HG03066 (cell line): ENCODE data around the gene HRH2.
"Not testable (repeated sequence)": the region's sequence is repeated elsewhere in the genome, so short reads cannot be mapped to it uniquely, and the experiment has no call there.

Experiments
- ATAC-seq: cut with Tn5 transposase; IDR thresholded peaks from one replicate; pipeline ENCODE4 v1.9.1; 2021; ENCODE audit warnings: low read depth; ENCODE audit not compliant: unreplicated experiment

HRH2 gene

DNA sequence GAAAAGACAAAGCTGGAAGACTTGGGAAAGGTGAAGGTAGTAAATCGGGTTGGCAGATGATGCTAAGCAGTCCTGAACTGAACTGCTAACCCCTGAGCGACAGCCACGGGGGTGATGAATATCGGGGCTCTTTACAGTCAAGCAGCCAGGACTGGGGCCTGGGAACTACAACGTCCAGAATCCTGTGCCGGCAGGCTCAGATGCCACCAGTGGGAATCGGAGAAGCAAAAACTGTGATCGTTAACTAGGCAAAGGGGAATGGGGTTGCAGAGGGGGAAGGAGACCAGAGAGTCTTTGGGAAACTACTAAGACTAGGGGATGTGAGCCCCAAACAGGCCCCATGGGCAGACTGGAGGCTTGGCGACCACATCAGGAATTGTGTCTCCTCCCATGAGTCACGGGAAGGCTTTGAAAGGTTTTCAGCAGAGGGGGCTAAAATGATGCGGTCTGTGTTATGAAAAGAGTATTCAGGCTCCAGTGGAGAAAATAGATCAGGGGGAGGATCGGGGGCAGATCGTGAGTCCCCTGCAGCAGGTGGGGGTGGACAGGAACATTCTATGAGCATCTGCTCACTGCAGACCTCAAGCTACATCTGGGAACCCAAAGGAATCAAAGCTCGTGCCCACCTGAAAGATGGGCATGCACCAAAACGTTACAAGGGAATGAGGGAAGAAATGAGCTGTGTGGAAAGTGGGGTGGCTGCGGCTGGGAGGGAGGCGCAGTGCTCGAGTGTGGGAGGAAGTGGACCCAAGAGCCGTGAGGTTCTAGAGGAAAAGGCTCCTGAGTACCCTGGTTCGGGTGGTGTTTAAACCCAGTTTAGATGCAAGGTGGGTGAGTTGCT lies 53.8 kb downstream of the HRH2 start:
- no peak for ATAC-seq

DNA sequence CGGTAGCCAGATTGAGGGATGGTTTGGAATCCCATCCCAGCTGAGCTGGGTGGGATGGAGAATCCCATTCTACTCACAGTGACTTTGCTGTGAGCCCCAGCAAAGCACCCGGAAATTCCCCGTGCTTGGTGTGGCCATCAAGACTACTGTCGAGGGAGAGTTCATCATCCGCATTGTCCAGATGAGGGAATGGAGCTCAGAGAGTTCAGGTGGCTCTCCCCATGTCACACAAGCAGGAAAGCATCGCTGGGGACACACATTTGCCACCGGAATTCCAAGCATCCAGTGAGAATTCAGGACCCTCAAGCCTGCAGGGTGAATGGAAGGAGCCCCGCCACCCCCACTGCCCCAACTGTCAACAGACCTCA lies 54.4 kb downstream of the HRH2 start:
- no peak for ATAC-seq

DNA sequence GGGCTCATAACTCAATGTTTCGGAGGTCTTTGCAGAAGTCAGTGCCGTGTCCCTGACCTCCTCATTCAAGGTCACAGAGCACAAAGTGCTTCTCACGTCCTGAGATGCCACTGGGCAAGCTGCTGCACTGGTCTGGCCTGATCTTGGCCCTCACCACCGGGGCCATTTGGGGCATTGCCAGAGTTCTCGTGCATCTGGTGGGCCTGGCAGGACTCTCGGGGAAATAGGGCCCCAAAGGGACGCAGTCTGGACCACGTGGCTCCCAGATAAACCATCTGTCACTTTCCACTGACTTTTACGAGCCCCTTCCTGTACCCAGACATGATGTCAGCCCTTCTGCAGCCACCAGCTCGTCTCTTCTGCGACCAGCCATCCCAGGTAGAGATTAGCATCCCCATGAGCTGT lies 54.8 kb downstream of the HRH2 start:
- ATAC-seq = no peak

DNA sequence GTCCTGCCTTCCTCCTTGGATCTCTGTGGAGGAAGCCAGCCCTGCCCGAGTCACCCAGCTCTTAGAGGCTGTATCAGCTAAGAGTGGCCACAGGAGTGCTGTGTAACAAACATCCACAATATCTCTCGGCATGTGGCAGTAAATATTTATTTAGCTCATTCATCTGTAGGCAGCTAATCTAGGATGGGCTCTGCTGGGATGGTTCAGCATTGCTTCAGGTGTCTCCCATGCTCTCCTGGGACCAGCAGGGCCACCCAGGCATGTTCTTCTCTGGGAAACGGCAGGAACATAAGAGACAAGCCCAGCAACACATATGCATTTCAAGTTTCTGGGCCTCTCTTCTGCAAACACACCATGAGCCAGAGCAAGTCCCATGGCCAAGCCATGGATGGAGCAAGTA lies 56.1 kb downstream of the HRH2 start:
- no peak for ATAC-seq

DNA sequence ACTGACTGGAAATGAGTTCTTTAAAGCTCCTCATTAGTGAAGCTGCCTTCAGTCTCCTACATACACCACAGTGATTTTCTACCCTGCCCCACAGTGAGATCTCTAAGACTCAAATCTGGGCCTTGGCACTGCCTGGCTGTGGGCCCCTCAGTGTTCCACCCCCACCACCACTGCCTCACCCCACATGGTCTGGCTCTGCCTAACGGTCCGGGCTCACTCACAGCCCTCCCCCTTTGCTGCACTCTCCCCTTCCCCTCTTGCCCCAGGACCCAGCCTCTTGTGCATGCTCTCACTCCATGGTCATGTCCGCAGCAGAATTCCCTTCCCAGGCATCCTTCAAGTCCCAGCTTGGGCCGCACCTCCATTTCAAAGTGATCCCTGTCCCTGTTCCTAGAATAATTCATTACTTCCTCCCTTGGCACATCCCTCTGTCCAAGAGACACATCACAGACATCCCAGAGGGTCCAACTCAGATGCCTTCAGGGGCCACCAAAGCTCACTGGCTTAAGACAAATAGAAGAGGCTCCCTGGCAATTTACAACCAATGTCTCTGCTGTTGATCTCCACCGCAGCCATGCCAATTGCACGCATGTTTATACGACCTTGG lies 56.7 kb downstream of the HRH2 start:
- no peak for ATAC-seq

DNA sequence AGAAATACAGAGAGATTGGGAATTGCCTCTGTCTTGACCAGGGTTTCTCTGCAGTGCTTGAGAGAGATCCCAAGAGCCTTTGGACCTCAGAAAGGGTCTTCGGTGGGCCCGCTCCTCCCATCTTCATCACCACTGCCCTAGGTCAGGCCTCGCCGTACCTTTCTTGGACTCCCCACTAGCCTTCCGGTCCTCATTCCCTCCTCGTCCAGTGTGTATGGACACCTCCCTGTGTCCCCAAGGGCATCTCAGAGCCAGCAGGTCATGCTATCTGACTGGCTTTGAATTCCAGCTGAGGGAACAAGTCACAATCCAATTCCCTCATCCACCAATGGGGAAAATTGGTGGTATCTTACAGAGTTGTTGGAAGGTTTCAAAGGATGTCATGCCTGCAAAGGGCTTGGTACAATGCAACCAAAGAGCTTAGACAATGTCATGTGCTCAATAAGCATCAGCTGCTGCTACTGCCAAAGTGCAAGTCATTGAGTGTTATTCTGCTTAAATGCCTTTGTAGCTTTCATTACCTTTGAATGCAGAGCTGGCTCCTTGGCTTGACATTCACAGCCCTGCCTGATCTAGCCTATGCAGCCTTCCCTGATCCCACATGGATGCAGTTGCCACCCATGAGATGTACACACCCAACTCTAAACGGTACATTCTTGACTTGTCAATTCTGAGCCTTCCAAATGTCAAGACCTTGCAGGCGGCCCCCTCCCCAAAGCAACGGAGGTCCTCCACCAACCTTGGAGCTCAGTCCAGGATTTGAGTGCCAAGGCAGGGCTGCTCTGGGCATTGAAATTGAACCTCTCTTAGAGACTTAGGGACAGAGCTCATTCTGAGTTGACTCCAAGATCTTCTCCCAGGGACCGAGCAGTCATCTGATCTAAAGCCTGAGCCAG lies 58.0 kb downstream of the HRH2 start:
- ATAC-seq = no peak

DNA sequence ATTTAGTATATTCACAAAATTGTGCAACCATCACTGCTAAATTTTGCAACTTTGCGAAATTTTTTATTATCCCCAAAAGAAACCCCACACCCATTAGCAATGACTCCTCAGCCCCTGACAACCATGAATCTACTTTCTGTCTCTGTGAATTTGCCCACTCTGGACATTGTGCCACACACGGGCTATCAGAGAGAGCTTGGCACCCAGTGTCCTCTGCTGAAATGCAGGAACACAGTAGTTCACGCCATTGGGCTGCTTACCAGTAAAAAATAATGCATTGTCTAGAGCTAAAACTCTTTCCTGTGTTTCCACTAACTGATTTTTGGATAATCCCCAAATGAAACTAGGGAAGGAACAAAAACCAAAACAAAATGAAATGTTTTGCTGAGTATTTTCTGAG lies 60.0 kb downstream of the HRH2 start:
- no peak for ATAC-seq

DNA sequence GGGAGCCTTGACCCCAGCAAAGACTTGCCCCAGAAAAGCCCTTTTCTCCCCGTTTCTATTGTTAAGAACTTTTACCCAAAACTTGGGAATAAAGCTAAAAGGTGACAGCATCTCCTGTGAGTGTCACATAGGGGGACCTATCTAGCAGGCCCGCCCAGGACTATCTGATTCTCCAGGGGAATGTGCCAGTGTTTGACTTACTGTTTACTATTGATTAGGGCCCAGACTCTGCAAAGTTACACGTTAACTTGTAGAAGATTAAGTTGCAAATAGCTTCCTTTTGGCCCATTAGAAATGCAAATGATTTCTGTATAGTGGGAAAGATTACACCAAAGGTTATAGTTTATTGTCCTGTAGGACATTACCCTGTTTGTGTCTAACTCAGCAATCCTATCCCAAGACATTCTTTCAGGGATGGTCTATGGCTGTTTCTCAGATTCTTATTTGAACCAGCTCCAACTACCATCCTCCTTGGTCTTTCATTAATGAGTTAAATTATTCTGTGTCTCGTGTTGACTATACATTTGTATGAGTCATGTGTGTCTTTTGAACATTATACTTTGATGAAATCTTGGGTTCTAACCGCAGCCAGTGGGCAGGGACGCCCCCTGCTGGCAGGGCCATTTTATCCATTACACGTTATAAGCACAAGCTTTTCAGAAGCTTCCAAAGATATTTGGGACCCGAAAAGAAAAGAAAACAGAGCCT lies 60.7 kb downstream of the HRH2 start:
- ATAC-seq = no peak

DNA sequence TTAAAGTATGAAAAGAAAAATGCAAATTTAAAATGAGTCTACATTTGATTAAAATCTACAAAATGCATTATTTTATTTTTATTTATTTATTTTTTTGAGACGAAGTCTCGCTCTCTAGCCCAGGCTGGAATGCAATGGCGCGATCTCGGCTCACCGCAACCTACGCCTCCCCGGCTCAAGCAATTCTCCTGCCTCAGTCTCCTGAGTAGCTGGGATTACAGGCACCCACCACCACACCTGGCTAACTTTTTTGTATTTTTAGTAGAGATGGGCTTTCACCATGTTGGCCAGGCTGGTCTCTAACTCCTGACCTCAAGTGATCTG lies 61.2 kb downstream of the HRH2 start:
- ATAC-seq = not testable (repeated sequence)

DNA sequence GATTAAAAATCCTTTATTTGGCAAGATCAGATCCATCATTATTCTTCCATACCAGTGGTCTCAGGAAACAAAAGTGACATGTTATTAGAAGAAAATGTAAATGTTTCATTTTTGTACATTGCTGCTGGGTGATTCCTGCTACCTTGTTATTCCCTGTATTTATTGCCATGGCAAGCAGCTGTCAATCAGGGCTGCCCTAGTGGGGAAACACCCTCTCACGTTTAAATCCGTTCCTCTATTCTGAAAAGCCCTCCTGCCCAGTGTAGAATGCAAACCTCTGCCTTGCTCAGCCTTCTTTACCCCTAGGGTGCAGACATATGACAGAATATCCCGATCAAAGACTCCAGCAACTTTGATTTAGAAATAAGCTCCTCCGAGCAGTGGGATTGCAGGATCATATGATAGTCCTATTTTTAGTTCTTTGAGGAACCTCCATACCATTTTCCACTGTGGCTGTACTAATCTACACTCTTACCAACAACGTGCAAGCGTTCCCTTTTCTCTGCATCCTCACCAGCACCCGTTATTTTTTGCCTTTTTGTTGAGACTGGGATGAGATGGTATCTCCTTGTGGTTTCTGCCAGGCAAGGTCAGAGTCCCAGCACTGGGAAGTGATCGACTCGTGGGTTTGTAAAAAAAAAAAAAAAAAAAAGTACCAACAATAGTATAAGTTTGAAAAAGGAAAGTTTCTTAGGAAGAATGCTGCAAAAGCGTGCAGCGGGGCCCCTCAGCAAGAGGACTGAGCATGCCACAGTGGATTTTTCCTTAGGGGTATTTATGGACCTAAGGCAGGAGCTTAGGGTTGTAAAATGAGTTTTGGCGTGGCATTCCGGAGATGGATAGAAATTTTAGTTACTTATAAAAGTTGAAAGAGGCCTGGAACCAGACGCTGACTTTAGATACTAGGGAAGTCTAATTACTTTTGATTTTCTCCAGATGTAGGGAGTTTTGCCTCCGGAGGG lies 66.7 kb downstream of the HRH2 start:
- ATAC-seq = no peak

DNA sequence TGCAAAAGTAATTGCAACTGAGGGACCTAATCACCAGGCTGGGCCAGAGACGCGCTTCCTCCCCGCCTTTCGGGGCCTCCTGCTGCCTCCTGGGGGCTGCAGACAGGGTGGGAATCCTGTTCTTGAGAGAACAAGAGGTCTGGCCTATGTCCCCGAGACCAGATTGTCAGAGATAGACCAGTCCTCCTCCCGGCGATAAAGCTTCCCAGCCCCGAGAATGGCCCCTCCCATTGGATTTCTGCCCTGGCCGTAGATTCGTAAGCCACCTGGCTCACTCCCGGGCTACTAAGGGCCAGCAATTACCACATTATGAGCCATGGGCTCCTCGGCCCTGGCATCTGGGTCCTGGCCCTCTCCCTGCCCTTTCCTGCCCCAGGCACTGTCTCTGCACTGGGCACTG lies 70.4 kb downstream of the HRH2 start:
- no peak for ATAC-seq

DNA sequence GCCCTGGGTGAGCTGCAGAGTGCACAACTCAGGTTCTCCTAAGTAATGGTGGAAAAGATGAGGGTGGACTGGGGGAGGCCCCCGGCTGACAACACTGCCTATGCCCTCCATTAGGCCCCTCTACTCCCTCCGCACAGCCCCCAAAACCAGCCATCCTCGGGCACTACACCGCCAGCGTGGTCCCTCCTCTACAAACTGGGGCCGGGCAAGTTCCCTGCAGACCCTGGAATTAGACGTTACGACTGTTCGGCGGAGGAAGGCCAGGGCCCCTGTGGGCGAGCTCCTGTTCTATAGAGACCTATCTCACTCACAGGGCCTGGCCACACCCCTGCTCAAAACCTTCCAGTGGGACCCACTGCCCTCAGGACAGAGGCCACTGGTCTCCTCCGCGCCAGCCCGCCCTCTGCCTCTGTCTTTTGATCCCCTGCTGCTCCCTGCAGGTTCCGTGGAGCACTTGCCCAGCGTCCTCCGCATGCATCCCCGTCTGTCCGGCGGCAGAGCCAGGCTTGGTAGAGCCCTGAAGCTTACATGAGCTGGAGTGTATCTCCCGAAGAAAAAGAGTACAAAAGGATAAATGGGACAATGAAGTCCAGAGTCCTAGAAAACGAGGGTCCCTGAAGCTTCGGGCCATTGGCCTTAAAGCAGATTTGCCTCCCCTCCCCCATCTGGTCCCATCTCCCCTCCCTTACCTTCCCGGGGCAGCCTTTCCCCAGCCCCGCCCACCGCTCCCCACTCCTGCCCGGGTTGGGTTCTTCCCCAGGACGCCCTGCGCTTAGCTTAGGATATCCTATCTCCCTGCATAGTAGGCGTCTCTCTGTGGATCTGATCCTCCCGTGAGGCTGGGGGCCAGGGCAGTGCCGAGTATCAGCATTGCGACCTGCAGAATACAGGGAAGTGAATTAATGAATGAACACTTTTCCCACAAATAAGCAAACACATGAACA lies 71.3 kb downstream of the HRH2 start:
- ATAC-seq = no peak

DNA sequence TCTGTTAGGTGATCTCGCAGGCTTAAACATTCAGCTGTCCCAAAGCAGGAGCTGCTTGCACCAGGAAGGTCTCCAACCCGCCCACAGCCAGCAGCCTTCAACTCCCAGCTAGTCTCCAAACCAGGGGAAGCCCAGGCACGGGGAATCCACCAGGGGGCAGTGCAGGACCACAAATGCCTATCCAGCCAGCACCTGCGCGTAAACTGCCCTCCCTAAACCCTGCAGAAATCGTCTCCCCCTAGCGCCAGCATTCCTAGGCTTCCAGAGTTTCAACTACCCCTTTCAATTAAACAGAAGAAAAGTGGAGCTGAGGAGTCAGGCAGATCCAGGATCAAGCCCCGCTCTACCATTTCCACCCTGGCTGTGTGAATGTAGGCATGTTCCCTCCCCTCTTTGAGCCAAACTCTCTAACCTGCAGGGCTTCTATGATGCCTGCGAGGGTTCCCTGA lies 72.0 kb downstream of the HRH2 start:
- ATAC-seq = peak; percentile 68

DNA sequence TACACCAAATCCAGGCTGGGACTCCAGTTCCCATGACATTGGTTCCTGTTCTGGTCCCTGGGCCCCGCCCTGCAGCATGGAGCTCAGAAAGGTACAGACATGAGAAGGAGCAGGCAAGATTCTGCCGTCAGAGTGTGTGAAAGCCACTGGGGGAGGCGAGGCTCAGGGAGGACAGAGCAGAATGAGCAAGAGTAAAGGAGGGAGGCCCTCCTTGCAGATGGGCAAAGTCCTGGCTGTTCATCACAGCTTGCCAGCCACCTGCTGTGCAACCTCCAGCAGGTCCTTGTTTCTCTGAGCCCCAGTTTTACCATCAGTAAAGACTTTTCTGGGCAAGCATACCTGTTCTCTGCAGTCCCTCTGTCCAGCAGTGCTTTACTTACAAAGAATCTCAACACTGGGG lies 73.3 kb downstream of the HRH2 start:
- ATAC-seq = no peak

DNA sequence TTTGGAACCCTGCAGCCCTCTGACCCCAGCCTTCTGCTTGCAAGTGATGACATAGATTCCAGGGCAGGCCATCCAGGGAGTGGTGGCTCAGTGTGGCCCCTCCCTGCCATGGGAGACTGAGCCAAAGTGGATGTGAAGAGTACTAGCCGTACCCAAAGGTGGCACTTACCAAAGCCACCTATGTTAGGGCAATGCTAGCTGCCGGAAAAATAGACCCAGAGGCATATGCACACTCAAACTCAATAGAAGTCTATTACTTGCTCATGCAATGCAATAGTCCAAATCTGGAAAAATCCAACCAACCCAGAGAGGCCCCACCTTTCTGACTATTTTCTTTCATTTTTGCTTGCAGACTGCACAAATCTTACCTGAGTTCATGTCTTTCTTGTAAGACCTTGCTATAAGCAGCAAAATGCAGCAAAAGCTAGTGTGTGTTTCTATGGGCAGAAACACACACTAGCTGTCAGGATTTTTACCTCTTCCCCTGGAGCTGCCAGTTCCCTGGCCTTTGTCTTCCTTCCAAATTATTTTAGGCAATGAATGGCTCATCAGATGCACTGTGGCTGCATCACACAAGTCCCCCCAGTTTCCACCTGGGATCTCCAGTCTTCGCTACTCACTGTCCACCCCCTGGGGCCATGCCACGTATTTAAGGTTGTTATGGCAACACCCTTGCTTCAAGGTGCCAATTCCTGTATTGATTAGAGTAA lies 74.0 kb downstream of the HRH2 start:
- ATAC-seq = no peak

DNA sequence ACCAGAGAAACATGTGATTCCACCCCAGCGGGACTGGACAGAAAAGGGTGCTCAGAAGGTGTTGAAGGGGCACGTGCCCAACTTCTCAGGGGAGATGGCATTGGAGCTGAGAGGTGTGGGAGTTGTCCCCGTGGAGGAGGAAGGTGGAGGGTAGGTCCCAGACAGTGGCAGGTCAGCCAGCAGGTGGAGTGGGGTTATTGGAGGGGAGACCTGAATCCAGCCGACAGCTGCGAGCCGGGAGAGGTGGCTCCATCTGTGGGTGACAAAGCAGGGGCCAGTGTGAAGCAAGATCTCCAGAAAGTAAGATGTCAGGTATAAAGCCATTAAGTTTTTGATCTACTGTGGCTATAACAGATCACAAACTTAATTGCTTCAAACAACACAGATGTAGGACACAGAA lies 75.1 kb downstream of the HRH2 start:
- no peak for ATAC-seq

DNA sequence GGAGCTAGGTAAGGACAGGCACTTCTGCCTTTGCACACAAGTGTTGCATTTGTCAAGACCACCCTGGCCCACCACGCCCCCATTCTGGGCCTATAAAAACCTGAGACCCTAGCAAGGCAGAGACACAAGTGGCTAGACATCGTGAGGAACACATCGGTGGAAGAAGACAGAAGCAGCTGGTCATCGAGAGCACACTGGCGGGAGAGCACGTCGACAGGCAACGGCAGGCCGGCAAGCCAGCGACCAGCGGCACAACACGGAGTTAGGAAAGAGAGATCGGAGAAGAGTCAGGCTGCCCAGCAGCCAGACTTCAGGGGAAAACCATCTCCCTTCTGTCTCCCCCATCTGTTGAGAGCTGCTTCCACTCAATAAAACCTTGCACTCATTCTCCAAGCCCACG lies 76.1 kb downstream of the HRH2 start:
- ATAC-seq = no peak

DNA sequence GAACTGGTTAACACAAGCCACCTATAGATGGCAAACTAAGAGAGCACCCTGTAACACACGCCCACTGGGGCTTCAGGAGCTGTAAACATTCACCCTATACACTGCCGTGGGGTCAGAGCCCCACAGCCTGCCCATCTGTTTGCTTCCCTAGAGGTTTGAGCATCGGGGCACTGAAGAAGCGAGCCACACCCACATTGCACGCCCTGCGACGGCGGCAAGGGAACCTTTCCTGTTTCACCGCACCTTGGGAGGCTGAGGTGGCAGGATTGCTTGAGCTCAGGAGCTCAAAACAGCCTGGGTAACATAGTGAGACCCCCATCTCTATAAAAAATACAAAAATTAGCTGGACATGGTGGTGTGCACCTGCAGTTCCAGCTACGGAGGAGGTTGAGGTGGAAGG lies 76.6 kb downstream of the HRH2 start:
- no peak for ATAC-seq
